Measurements from ENCODE around the gene CLCC1. TPM values are rescaled to one million over a fixed set of nuclear protein-coding genes. Genes with fewer than 3 reads are reported as not detected.
"Not testable (repeated sequence)": the region's sequence is repeated elsewhere in the genome, so short reads cannot be mapped to it uniquely, and the experiment has no call there.

The CLCC1 gene
- polyA plus RNA-seq (2014; cell fraction: cytosol; rRNA removed): 25.2 and 27.8 TPM in 2 replicates
- polyA plus RNA-seq (2014; cell fraction: nucleus; rRNA removed): 12.9 and 15.4 TPM in 2 replicates

GRCh38 chr1:108963052-108963686, at the start of gene CLCC1:
CLCC1 (minus strand) TSS chr1:108963484; CDS start chr1:108950437, 13,047 bp downstream.
- DNase-seq (ENCODE audit: low spot score): peak; percentile 90

GRCh38 chr1:109011335-109011734, 48.1 kb upstream of the CLCC1 start:
- no peak for DNase-seq (ENCODE audit: low spot score)

DNA sequence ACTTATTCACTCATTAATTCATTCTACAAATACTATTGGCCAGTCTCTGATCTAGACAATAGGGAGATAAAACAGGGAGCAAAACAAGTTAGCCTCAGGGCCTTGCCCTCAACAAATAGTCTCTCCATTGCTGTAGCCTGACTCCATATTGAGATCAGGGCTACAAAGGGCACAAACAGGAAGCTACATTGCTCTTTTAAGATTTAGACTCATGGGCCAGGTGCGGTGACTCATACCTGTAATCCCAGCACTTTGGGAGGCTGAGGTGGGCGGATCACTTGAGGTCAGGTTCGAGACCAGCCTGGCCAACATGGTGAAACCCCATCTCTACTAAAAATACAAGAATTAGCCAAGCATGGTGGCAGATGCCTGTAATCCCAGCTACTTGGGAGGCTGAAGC, 33.3 kb upstream of the CLCC1 start:
- not testable (repeated sequence) for DNase-seq (ENCODE audit: low spot score)

GRCh38 chr1:108983114-108983513, 19.8 kb upstream of the CLCC1 start:
- DNase-seq (ENCODE audit: low spot score): no peak

DNA sequence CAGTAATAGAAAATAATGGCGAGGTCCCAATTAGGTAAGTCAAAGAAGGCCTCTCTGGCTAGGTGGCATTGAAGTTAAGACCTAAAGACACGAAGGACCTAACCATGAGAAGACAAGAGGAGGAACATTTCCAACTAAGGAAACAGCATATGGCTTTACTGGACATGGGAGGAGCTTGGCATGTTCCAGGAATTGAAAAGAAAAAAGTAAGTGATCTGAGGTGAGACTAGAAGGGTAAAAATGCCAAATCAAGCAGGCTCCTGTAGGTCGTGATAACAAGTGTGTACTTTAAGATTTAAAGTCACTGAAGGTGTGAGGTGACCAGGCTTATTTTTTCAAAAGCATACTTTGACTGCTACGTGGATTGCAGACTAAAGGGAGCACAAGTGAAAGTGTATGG, 13.4 kb upstream of the CLCC1 start:
- DNase-seq (ENCODE audit: low spot score): no peak

DNA sequence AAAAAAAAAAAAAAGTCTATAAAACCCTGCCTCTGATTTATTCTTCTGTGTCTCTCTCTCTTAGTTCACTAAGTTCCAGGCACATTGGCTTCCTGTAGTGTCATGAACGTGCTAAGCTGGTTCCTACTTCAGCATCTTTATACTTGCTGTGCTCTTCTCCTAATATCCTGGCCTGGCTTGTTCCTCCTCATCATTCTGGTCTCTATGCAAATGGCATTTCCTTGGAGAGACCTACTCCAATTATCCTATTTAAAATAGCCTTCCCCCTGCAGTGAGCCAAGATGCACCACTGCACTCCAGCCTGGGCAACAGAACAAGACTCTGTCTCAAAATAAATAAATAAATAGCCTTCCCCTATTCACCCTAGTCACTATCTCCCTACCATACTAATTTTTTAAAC, 9.7 kb upstream of the CLCC1 start:
- no peak for DNase-seq (ENCODE audit: low spot score)

- no peak for DNase-seq (ENCODE audit: low spot score)
Measured at GRCh38 chr1:108969346-108969745, 6.1 kb upstream of the CLCC1 start.

DNA sequence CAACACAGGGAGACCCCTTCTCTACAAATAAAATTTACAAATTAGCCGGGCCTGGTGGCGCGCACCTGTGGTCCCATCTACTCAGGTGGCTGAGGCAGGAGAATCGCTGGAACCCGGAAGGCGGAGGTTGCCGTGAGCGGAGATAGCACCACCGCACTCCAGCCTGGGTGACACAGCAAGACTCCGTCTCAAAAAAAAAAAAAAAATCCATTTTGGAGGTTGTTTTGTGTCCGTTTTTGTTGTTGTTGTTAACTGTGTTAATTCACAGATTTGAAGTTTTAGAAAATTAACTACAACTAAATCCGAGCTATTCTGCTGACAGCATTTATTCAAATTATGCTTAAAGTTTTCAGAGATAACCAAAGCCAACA, 618 bp downstream of the CLCC1 start:
- no peak for DNase-seq (ENCODE audit: low spot score)

GRCh38 chr1:108961752-108962486, 1.4 kb downstream of the CLCC1 start:
- no peak for DNase-seq (ENCODE audit: low spot score)

DNA sequence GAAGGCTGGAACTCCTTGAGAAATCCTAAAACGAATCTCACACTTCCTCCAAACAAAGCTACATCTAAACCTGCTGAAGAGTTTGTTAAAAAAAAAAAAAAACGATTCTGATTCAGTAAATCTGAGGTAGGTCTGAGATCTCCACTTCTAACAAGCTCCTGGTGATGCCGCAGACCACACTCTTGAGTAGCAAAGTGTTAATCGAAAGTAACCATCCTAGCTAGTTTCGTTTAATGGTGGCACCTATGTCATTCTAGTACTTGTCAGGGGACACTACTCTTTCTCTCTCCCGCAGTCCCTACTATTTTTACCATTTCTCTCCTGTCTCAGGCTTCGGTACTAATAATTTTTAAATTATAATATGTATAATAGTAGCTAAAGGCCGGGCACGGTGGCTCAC, 2.1 kb downstream of the CLCC1 start:
- no peak for DNase-seq (ENCODE audit: low spot score)

GRCh38 chr1:108960719-108961118, 2.6 kb downstream of the CLCC1 start:
- no peak for DNase-seq (ENCODE audit: low spot score)

DNA sequence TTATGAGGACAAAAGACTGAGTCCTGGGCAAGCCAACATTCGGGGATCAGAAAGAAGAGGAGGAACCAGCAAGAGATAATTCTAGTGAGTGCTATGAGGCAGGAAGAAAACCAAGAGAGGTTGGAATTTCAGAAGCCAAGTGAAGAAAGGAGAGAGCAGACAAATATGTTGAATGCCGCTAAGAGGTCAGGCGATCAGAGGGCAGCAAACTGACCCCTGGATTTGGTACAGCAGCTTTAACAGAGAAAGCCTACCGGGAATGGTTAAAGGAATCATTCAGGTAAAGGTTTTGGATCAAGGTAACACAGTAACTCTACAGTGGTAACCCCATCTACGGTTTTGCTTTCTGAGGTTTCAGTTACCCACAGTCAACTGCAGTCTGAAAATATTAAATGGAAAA, 5.4 kb downstream of the CLCC1 start:
- no peak for DNase-seq (ENCODE audit: low spot score)

- DNase-seq (ENCODE audit: low spot score): no peak
Measured at GRCh38 chr1:108955881-108956280, 7.4 kb downstream of the CLCC1 start.

DNA sequence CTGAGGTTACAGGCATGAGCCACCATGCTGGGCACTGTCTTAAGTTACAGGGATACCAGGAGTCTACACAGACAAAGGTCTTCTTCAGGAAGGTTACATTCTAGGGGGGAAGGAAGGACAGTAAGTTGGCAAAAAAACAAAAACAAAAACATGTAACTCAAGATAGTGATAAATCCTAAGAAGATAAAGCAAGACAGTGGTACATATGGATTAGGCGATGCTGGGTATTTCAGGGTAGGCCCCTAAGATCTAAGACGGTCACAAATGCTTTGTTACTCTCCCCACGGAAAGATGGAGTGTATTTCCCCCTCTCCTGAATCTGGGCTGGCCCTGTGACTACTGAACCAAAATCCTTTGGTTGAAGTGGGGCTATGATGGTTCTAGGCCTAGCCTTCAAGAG, 8.2 kb downstream of the CLCC1 start:
- DNase-seq (ENCODE audit: low spot score): no peak

- no peak for DNase-seq (ENCODE audit: low spot score)
Measured at GRCh38 chr1:108953452-108953851, 9.8 kb downstream of the CLCC1 start.

DNA sequence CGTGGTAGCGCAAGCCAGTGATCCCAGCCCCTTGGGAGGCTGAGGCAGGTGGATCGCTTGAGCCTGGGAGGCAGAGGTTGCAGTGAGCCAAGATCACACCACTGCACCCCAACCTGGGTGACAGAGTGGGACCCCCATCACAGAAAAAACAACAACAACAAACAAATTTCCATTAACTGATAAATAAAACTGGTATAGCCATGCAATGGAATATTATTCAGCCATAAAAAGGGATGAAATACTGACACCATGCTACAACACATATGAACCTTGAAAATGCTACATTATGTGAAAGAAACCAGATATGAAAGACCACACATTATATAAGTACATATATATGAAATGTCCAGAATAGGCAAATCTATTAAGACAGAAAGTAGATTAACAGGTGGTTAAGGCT, 12.0 kb downstream of the CLCC1 start:
- DNase-seq (ENCODE audit: low spot score): no peak

- DNase-seq (ENCODE audit: low spot score): no peak
Measured at GRCh38 chr1:108949044-108949443, 14.2 kb downstream of the CLCC1 start.

- DNase-seq (ENCODE audit: low spot score): no peak
Measured at GRCh38 chr1:108947871-108948525, 15.3 kb downstream of the CLCC1 start.

- DNase-seq (ENCODE audit: low spot score): no peak
Measured at GRCh38 chr1:108936170-108936569, 27.1 kb downstream of the CLCC1 start.

- no peak for DNase-seq (ENCODE audit: low spot score)
Measured at GRCh38 chr1:108933944-108934343, 29.3 kb downstream of the CLCC1 start.

DNA sequence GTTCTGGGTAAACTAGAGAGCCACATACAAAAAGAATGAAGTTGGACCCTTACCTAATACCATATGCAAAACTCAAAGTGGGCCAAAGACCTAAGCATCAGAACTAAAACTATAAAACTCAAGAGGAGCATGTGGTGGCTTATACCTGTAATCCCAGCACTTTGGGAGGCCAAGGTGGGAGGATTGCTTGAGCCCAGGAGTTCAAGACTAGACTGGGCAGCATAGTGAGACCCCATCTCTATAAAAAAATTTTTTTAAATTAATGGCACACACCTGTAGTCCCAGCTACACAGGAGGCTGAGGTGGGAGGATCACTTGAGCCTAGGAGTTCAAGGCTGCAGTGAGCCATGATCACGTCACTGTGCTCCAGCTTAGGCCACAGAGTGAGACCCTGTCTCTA, 35.7 kb downstream of the CLCC1 start:
- DNase-seq (ENCODE audit: low spot score): not testable (repeated sequence)

GRCh38 chr1:108925920-108926319, 37.4 kb downstream of the CLCC1 start:
- no peak for DNase-seq (ENCODE audit: low spot score)

DNA sequence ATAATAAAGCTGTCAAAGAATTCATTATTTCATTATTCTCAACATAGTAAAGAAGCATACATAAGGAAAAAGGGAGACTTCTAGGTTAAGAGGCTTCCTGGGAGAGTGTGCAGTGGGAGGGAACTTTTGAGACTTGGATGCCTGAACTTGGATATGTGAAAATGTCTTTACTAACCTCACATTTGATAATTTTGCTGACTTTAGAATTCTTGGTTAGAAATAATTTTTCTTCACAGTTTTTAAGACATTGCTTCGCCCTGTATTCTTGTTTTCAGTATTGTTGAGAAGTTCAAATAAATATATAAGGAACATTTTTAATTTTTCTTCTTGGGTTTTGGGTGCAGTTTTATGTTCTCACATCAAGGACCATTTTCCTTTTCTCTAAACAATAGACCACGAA, 46.5 kb downstream of the CLCC1 start:
- DNase-seq (ENCODE audit: low spot score): no peak

Measured in SK-N-DZ (cell line).